Stomach (tissue), 4 donors: ENCODE measurements around the gene FLRT1.

Source experiments
- POLR2A ChIP-seq, 4 donors: fragments of 450-650 bp; IDR thresholded peaks; one replicate each; pipeline ENCODE4 v1.6.1; 2016; ENCODE audit warnings: antibody characterized with exemption in 4 of 4, control low read depth in 2 of 4, mild to moderate bottlenecking in 1 of 4, moderate library complexity in 1 of 4
- POLR2AphosphoS5 ChIP-seq, 3 donors: sonication (generic); formaldehyde crosslinking; IDR thresholded peaks; one replicate each; pipeline ENCODE4 v1.6.1; 2016; ENCODE audit warnings: antibody characterized with exemption in 3 of 3
- TF ChIP-seq, protein P1 (sequence below), 7 experiments: fragments of 450-650 bp in 4 of 7; fragments of 200-600 bp in 3 of 7; sonication (generic) in 3 of 7; IDR thresholded peaks; one replicate each; pipeline ENCODE4 v1.5.1; 2016 to 2019; ENCODE audit warnings: antibody characterized with exemption in 7 of 7, control low read depth in 2 of 7, mild to moderate bottlenecking in 1 of 7

DNA sequence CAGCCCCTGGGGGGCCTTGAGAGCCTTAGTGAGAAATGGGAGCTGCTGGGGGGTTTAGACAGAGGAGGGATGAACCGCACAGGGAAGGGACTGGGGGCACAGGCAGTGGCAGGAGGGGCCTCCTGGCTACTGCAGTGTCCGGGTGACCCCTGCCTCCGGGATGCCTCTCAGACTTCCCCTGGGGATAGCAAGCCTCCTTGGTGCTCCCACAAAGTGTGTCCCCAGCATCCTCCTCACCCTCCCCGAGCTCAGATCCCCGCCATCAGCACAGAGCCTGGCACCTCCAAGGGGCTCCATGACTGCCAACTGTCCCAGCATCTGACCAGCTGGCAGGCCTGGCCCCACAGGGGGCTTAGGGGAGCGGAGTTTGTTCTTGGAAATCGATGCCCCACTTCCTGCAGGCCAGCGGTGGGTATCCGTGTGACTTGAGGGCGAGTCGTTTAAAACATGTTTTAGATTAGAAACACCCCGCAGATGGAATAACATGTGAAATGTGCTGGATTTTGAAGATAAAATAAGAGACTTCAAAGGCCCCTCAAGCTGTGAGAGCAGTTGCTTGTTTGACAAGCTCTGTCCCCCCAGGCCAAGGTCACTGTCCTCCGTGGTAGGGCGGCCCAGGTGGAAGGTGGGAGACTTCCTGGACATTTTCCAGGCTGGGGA lies 13.5 kb upstream of the FLRT1 start:
- TF ChIP-seq, protein P1, sequence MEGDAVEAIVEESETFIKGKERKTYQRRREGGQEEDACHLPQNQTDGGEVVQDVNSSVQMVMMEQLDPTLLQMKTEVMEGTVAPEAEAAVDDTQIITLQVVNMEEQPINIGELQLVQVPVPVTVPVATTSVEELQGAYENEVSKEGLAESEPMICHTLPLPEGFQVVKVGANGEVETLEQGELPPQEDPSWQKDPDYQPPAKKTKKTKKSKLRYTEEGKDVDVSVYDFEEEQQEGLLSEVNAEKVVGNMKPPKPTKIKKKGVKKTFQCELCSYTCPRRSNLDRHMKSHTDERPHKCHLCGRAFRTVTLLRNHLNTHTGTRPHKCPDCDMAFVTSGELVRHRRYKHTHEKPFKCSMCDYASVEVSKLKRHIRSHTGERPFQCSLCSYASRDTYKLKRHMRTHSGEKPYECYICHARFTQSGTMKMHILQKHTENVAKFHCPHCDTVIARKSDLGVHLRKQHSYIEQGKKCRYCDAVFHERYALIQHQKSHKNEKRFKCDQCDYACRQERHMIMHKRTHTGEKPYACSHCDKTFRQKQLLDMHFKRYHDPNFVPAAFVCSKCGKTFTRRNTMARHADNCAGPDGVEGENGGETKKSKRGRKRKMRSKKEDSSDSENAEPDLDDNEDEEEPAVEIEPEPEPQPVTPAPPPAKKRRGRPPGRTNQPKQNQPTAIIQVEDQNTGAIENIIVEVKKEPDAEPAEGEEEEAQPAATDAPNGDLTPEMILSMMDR (IDR thresholded peaks at IDR 0.05) = no peak
- TF ChIP-seq POLR2A (IDR thresholded peaks at IDR 0.05) (no peak), POLR2AphosphoS5 (IDR thresholded peaks at IDR 0.05) (no peak)
